Fibroblast of villous mesenchyme (primary cell): ENCODE measurements around the gene SLC17A2. TPM values are rescaled to one million over a fixed set of nuclear protein-coding genes. Genes with fewer than 3 reads are reported as not detected.

Experiments
- DNase-seq: peaks from one replicate; pipeline ENCODE4 v3.0.0-alpha.2; 2010; ENCODE audit warnings: low read depth
- H3K4me3 ChIP-seq: 2 replicates; pipeline ENCODE4 v1.5.1; 2011; ENCODE audit warnings: low read depth, mild to moderate bottlenecking, low read length
- total RNA-seq: library from RNA; depleted of rRNA; stranded (reverse); fragments of >200 nt; gene quantifications from 2 replicates; pipeline ENCODE4 v1.2.3, GENCODE V29; 2012
- TF ChIP-seq, protein P1 (sequence below): IDR thresholded peaks from 2 replicates; pipeline ENCODE4 v1.5.1; 2012; ENCODE audit warnings: low read depth, mild to moderate bottlenecking, low read length; ENCODE audit not compliant: insufficient read depth

SLC17A2 gene
- total RNA-seq, 1 donor = not detected

DNA sequence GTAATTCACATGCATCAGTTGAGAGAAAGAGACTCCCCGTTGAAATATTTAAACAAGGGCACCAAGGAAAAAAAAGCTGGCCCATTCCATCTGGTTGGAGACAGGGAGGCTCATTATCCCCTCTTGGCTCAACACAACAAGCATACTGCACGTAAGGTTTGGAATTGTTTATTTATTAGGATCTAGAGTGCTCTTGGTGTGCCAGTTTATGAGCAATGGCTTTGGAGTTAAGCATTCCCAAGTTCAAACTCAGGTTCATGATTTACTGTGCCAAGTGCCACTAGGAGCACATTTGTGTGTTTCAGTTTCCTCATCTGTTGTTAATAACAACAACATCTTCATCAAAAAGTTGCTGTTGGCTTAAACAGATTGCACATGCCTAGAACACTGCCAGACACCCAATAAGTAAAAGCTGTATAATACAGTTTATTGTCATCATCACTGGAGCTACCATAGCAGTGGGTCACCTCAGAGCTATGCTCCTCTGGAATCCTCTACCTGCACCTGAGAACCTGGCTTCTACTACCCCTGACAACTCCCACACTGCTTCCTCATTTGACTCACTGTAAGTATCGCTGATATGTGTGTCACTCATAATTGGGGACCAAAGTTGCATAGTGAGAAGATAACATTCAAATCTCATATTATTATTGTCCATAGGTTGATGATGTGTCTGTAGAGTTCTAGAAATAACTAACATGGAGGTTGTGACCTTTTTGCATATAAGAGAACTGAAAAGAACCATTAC, 61.9 kb downstream of the SLC17A2 start:
- TF ChIP-seq, protein P1, sequence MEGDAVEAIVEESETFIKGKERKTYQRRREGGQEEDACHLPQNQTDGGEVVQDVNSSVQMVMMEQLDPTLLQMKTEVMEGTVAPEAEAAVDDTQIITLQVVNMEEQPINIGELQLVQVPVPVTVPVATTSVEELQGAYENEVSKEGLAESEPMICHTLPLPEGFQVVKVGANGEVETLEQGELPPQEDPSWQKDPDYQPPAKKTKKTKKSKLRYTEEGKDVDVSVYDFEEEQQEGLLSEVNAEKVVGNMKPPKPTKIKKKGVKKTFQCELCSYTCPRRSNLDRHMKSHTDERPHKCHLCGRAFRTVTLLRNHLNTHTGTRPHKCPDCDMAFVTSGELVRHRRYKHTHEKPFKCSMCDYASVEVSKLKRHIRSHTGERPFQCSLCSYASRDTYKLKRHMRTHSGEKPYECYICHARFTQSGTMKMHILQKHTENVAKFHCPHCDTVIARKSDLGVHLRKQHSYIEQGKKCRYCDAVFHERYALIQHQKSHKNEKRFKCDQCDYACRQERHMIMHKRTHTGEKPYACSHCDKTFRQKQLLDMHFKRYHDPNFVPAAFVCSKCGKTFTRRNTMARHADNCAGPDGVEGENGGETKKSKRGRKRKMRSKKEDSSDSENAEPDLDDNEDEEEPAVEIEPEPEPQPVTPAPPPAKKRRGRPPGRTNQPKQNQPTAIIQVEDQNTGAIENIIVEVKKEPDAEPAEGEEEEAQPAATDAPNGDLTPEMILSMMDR = no peak
- DNase-seq = no peak
- no peak overlapping the region for H3K4me3 ChIP-seq

DNA sequence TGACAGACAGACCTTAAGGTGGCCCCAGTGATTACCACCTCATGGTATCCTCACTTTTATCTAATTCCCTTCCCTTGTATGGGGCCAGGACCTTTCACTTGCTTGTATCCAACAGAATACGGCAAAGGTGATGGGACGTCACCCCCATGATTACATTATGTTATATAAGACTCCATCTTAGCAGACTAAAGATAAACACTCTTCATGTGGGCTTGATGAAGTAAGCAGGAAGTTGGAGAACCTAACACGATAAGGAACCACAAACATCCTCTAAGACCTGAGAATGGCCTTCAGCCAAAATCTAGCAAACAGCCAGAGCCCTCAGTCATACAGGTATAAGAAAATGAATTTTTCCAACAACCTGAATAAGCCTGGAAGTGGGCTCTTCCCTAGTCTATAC, 64.5 kb downstream of the SLC17A2 start:
- DNase-seq = no peak
- no peak overlapping the region for H3K4me3 ChIP-seq
- TF ChIP-seq, protein P1 = no peak

DNA sequence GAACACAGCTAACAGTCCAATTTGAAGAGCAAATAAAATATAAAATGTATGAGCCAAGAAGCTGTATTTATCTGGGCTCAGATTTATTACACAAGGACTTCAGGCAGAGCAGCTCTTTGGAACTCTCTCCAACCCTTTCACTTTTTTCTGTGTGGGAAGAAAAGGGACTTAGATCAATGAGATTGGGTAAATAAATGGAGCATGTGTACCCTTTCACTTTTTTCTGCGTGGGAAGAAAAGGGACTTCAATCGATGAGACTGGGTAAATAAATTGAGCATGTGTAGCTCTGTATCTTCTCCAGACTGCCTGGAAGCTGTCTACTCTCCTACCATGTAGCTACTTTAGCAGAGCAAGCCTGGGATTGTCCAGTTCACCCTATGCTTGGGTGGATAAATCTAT, 67.1 kb downstream of the SLC17A2 start:
- DNase-seq = no peak
- TF ChIP-seq, protein P1 = no peak
- no peak overlapping the region for H3K4me3 ChIP-seq

Other genes with a start within 250 kb of the SLC17A2 start
- not detected in 2 replicates for gene SLC17A4, start 175.9 kb downstream of the SLC17A2 start, total RNA-seq
- gene SLC17A1, start 98.6 kb downstream of the SLC17A2 start, total RNA-seq = not detected in 2 replicates
- not detected in 2 replicates for gene SLC17A3, start 56.4 kb downstream of the SLC17A2 start, total RNA-seq
- gene TRIM38, start 32.1 kb upstream of the SLC17A2 start, total RNA-seq = 7.7 and 13.8 TPM in 2 replicates
- 7.4 and 15.5 TPM in 2 replicates for gene HFE, start 156.7 kb upstream of the SLC17A2 start, total RNA-seq